ENCODE measurements around the gene SPDYE5. TPM values are rescaled to one million over a fixed set of nuclear protein-coding genes. Genes with fewer than 3 reads are reported as not detected.
A peak's percentile ranks its signal among the peaks of the same experiment; 100 is the strongest.
"Not testable (repeated sequence)": the region's sequence is repeated elsewhere in the genome, so short reads cannot be mapped to it uniquely, and the experiment has no call there.

SPDYE5 gene
- total and polyA plus RNA-seq, 10 of the 15 experiments (the other 5 are each of a cell fraction or from before 2014, with no cell fraction given), result 0.07 to 2.7 (median 1.4) TPM; not detected in 6

DNA sequence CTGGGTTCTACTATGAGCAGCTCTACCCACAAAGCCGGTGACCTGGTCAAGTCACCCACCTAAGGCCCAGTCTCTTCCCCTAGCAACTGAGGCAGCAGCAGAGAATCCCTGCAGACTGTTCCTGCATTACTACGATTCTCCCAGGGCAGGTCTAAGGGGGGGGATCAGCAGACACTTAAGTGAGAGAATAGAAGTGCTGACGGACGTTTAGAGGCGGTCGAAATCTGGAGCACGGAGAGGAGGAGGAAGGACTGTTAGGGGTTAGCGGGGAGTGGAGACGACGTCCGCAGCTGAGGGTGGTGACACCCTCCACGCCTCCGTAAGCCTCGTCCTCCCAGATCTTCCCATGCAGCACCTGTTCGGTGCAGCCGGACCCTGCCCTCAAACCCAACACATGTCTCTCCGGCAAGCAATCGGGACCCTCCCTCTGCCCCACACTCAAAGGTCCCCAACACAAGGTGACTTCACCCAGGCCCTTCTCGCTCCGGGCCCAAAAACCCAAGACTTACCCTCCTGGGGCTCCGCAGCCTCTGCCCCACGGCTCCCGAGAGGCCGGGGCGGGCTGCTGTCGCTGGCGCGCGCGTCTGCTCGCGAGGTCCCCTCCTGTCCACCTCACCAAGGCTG, 6.7 kb upstream of the SPDYE5 start:
- WGBS (ENCODE audit: insufficient coverage, insufficient replicate concordance, low lambda C conversion rate, missing lambda C conversion rate), result under 1% methylated on average over 13 of the region's 32 CpGs
- CTCF ChIA-PET; FAIRE-seq; POLR2A ChIA-PET; SMC1A ChIA-PET (ENCODE audit: uncharacterized antibody, unreplicated experiment); H3K36me3 ChIP-seq (ENCODE audit: control insufficient read depth in 2 of 2, insufficient read depth in 2 of 2, low read length in 1 of 2); H2AFZ ChIP-seq (ENCODE audit: control insufficient read depth, low read depth, low read length); H3K27me3 ChIP-seq (replicated peaks in 1 of 2; ENCODE audit: control insufficient read depth in 2 of 2, insufficient read depth in 2 of 2, low read length in 1 of 2); DNase-seq (ENCODE audit: low read depth, low spot score); H3K9me3 ChIP-seq (replicated peaks; ENCODE audit: control insufficient read depth, insufficient read depth, low read length); intact Hi-C loops (cut with micrococcal nuclease; ENCODE audit: unreplicated experiment); H3K4me1 ChIP-seq (ENCODE audit: control insufficient read depth, insufficient read depth, low read length); RAD21 ChIA-PET (ENCODE audit: unreplicated experiment); H4K20me1 ChIP-seq (ENCODE audit: control insufficient read depth, insufficient read depth); in situ Hi-C loops (cut with MboI): not testable (repeated sequence)
- peak; percentile 12 for ATAC-seq
- Histone ChIP-seq H3K9ac (ENCODE audit: control insufficient read depth, insufficient read depth, low read length) (peak overlapping the region; percentile 82), H3K4me2 (ENCODE audit: control insufficient read depth, insufficient read depth) (peak overlapping the region; percentile 9; the same call in 1 of the 2 replicates), H3K79me2 (ENCODE audit: control insufficient read depth, insufficient read depth, low read length) (peaks cover 18% of the 10 kb centered on the region), H3K27ac (ENCODE audit: control insufficient read depth, insufficient read depth) (peak overlapping the region; percentile 74), H3K4me3 (peak overlapping the region; percentile 67)
- BruUV-seq (replicated peaks), result TSS peak; percentile 39

- POLR2A ChIA-PET; H4K20me1 ChIP-seq (ENCODE audit: control insufficient read depth, insufficient read depth); H3K4me1 ChIP-seq (ENCODE audit: control insufficient read depth, insufficient read depth, low read length); in situ Hi-C loops (cut with MboI); FAIRE-seq; intact Hi-C loops (cut with micrococcal nuclease; ENCODE audit: unreplicated experiment); H3K9me3 ChIP-seq (replicated peaks; ENCODE audit: control insufficient read depth, insufficient read depth, low read length); BruUV-seq (replicated peaks); H3K36me3 ChIP-seq (ENCODE audit: control insufficient read depth in 2 of 2, insufficient read depth in 2 of 2, low read length in 1 of 2); H3K27me3 ChIP-seq (replicated peaks in 1 of 2; ENCODE audit: control insufficient read depth in 2 of 2, insufficient read depth in 2 of 2, low read length in 1 of 2): not testable (repeated sequence)
- CTCF ChIA-PET, result interaction anchor here (0.7 kb wide), 1 partner anchor 144 kb away, joined by 3 read pairs; no protein-coding TSS in a partner anchor
- Histone ChIP-seq H2AFZ (ENCODE audit: control insufficient read depth, low read depth, low read length) (peak within 1 kb of the TSS; percentile 72), H3K4me2 (ENCODE audit: control insufficient read depth, insufficient read depth) (peak within 1 kb of the TSS; percentile 84), H3K4me3 (peak within 1 kb of the TSS; percentile 67), H3K79me2 (ENCODE audit: control insufficient read depth, insufficient read depth, low read length) (peaks cover 18% of the 10 kb centered on the region), H3K27ac (ENCODE audit: control insufficient read depth, insufficient read depth) (peak within 1 kb of the TSS; percentile 74), H3K9ac (ENCODE audit: control insufficient read depth, insufficient read depth, low read length) (peak within 1 kb of the TSS; percentile 82)
- DNase-seq (ENCODE audit: low read depth, low spot score) (peak; percentile 69), ATAC-seq (peak; percentile 100)
- 2% methylated on average over 42 of the region's 49 CpGs for WGBS (ENCODE audit: insufficient coverage, insufficient replicate concordance, low lambda C conversion rate, missing lambda C conversion rate)
- RAD21 ChIA-PET (ENCODE audit: unreplicated experiment), result interaction anchor here (0.7 kb wide), 1 partner anchor 42 kb away, joined by 3 read pairs; no protein-coding TSS in a partner anchor
- SMC1A ChIA-PET (ENCODE audit: uncharacterized antibody, unreplicated experiment), result interaction anchor here (1.7 kb wide), 1 partner anchor 49 kb away, joined by 4 read pairs; no protein-coding TSS in a partner anchor
- TF ChIP-seq POLR2A (IDR thresholded peaks at IDR 0.05; ENCODE audit: low read depth, low read length) (peak; percentile 86), BACH1 (IDR thresholded peaks at IDR 0.05; ENCODE audit: borderline replicate concordance) (peak; percentile 22; the same call in 1 of the 2 replicates), EGR1 (IDR thresholded peaks at IDR 0.05; ENCODE audit: borderline replicate concordance in 1 of 2, low read depth in 2 of 2, low read length in 2 of 2) (peak in 1 of 2 experiments; percentile 59; a peak in 1 of 3 replicates), NR2F1 (conservative IDR thresholded peaks at IDR 0.05) (peak; percentile 65), GATAD2B (conservative IDR thresholded peaks at IDR 0.05; ENCODE audit: low read depth) (peak; percentile 72; the same call in 1 of the 2 replicates), NR2C1 (IDR thresholded peaks at IDR 0.05) (peak; percentile 44; the same call in 1 of the 2 replicates), CREB1 (IDR thresholded peaks at IDR 0.05; ENCODE audit: low read depth) (0 out of 2 replicates have a peak, but pooled peaks have one; percentile 45), BCL3 (IDR thresholded peaks at IDR 0.05; ENCODE audit: borderline replicate concordance, insufficient read depth, low read depth, low read length, poor library complexity, severe bottlenecking) (peak; percentile 53), MXI1 (IDR thresholded peaks at IDR 0.05; ENCODE audit: low read depth, low read length) (peak; percentile 51), TCF12 (IDR thresholded peaks at IDR 0.05; ENCODE audit: low read depth, low read length) (peak; percentile 32; the same call in 1 of the 2 replicates), JUNB (IDR thresholded peaks at IDR 0.05) (peak; percentile 85), SIX5 (IDR thresholded peaks at IDR 0.05; ENCODE audit: low read depth, low read length, severe bottlenecking) (peak; percentile 52), RELB (IDR thresholded peaks at IDR 0.05; ENCODE audit: low read depth) (peak; percentile 48; the same call in 1 of the 2 replicates)
Observed at GRCh38 chr7:75485979-75486643, 6.0 kb upstream of the SPDYE5 start, which contains the start of gene POM121C. Gene POM121C (minus strand): TSS chr7:75486299. CDS start chr7:75441496, 44,803 bp downstream.
